ENCODE results near the gene LRRC1. TPM values are rescaled to one million over a fixed set of nuclear protein-coding genes. Genes with fewer than 3 reads are reported as not detected.

LRRC1 gene
- total and polyA plus RNA-seq, 2 experiments from 2014 or later: 11.3 to 16.6 TPM

DNA sequence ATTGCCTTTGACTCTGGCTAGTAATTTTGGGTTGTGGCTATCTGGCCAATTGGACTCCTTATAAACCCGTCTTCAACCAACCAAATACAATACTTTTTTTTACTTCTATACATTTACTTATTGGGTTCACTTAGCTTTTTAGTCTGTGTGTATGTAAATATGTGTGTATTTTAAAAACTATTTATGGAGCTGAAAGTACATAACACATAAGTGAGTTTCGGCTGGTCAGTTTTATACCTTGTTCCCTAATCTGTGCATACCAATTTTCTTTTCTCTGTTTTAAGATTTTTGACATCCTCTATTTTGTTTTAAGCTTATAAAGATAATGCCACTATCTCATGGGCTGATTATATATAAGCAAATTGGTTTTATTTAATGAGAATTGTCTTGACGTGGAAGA lies 129.5 kb downstream of the LRRC1 start:
- Histone ChIP-seq H3K27ac (ENCODE audit: low read depth) (no peak overlapping the region), H3K4me2 (no peak overlapping the region), H3K9me2 (ENCODE audit: insufficient read depth) (no peaks in the 10 kb centered on the region), H4K20me1 (replicated peaks; ENCODE audit: insufficient read depth) (no peaks in the 10 kb centered on the region), H3K79me2 (replicated peaks; ENCODE audit: insufficient read depth) (no peaks in the 10 kb centered on the region), H3K27me3 (ENCODE audit: insufficient read depth) (no peaks in the 10 kb centered on the region), H3K36me3 (ENCODE audit: insufficient read depth) (no peaks in the 10 kb centered on the region), H3K4me1 (ENCODE audit: insufficient read depth) (peaks cover 33% of the 10 kb centered on the region), H2AFZ (no peak overlapping the region), H3K4me3 (no peak overlapping the region), H3F3A (replicated peaks; ENCODE audit: low read depth) (no peaks in the 10 kb centered on the region)
- peaks cover 11% of the 10 kb centered on the region; the same call in 2 of the 3 replicates for H3K9me3 Mint-ChIP-seq
- TF ChIP-seq, protein P1, sequence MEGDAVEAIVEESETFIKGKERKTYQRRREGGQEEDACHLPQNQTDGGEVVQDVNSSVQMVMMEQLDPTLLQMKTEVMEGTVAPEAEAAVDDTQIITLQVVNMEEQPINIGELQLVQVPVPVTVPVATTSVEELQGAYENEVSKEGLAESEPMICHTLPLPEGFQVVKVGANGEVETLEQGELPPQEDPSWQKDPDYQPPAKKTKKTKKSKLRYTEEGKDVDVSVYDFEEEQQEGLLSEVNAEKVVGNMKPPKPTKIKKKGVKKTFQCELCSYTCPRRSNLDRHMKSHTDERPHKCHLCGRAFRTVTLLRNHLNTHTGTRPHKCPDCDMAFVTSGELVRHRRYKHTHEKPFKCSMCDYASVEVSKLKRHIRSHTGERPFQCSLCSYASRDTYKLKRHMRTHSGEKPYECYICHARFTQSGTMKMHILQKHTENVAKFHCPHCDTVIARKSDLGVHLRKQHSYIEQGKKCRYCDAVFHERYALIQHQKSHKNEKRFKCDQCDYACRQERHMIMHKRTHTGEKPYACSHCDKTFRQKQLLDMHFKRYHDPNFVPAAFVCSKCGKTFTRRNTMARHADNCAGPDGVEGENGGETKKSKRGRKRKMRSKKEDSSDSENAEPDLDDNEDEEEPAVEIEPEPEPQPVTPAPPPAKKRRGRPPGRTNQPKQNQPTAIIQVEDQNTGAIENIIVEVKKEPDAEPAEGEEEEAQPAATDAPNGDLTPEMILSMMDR (conservative IDR thresholded peaks at IDR 0.05; ENCODE audit: low read depth in 2 of 2): no peak
- TF ChIP-seq, protein P2, sequence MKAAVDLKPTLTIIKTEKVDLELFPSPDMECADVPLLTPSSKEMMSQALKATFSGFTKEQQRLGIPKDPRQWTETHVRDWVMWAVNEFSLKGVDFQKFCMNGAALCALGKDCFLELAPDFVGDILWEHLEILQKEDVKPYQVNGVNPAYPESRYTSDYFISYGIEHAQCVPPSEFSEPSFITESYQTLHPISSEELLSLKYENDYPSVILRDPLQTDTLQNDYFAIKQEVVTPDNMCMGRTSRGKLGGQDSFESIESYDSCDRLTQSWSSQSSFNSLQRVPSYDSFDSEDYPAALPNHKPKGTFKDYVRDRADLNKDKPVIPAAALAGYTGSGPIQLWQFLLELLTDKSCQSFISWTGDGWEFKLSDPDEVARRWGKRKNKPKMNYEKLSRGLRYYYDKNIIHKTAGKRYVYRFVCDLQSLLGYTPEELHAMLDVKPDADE (IDR thresholded peaks at IDR 0.05): no peak
- TF ChIP-seq ZNF114 (CRISPR knock-in tag; IDR thresholded peaks at IDR 0.05): no peak
- TF ChIP-seq STAT1 (IDR thresholded peaks at IDR 0.05; ENCODE audit: unreplicated experiment): no peak
- TF ChIP-seq, protein P3, sequence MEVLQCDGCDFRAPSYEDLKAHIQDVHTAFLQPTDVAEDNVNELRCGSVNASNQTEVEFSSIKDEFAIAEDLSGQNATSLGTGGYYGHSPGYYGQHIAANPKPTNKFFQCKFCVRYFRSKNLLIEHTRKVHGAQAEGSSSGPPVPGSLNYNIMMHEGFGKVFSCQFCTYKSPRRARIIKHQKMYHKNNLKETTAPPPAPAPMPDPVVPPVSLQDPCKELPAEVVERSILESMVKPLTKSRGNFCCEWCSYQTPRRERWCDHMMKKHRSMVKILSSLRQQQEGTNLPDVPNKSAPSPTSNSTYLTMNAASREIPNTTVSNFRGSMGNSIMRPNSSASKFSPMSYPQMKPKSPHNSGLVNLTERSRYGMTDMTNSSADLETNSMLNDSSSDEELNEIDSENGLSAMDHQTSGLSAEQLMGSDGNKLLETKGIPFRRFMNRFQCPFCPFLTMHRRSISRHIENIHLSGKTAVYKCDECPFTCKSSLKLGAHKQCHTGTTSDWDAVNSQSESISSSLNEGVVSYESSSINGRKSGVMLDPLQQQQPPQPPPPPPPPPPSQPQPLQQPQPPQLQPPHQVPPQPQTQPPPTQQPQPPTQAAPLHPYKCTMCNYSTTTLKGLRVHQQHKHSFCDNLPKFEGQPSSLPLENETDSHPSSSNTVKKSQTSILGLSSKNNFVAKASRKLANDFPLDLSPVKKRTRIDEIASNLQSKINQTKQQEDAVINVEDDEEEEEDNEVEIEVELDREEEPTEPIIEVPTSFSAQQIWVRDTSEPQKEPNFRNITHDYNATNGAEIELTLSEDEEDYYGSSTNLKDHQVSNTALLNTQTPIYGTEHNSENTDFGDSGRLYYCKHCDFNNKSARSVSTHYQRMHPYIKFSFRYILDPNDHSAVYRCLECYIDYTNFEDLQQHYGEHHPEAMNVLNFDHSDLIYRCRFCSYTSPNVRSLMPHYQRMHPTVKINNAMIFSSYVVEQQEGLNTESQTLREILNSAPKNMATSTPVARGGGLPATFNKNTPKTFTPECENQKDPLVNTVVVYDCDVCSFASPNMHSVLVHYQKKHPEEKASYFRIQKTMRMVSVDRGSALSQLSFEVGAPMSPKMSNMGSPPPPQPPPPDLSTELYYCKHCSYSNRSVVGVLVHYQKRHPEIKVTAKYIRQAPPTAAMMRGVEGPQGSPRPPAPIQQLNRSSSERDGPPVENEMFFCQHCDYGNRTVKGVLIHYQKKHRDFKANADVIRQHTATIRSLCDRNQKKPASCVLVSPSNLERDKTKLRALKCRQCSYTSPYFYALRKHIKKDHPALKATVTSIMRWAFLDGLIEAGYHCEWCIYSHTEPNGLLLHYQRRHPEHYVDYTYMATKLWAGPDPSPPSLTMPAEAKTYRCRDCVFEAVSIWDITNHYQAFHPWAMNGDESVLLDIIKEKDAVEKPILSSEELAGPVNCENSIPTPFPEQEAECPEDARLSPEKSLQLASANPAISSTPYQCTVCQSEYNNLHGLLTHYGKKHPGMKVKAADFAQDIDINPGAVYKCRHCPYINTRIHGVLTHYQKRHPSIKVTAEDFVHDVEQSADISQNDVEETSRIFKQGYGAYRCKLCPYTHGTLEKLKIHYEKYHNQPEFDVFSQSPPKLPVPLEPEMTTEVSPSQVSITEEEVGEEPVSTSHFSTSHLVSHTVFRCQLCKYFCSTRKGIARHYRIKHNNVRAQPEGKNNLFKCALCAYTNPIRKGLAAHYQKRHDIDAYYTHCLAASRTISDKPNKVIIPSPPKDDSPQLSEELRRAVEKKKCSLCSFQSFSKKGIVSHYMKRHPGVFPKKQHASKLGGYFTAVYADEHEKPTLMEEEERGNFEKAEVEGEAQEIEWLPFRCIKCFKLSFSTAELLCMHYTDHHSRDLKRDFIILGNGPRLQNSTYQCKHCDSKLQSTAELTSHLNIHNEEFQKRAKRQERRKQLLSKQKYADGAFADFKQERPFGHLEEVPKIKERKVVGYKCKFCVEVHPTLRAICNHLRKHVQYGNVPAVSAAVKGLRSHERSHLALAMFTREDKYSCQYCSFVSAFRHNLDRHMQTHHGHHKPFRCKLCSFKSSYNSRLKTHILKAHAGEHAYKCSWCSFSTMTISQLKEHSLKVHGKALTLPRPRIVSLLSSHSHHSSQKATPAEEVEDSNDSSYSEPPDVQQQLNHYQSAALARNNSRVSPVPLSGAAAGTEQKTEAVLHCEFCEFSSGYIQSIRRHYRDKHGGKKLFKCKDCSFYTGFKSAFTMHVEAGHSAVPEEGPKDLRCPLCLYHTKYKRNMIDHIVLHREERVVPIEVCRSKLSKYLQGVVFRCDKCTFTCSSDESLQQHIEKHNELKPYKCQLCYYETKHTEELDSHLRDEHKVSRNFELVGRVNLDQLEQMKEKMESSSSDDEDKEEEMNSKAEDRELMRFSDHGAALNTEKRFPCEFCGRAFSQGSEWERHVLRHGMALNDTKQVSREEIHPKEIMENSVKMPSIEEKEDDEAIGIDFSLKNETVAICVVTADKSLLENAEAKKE (CRISPR knock-in tag; IDR thresholded peaks at IDR 0.05): no peak
- TF ChIP-seq EZH2phosphoT487 (IDR thresholded peaks at IDR 0.05; ENCODE audit: unreplicated experiment): no peak
- TF ChIP-seq ZNF331 (CRISPR knock-in tag; IDR thresholded peaks at IDR 0.05; ENCODE audit: low read depth): no peak
- TF ChIP-seq POLR2AphosphoS5 (IDR thresholded peaks at IDR 0.05; ENCODE audit: low read depth): no peak
- no peak for TF ChIP-seq NANOG (IDR thresholded peaks at IDR 0.05; ENCODE audit: borderline replicate concordance)
- no peak for TF ChIP-seq JUNB (IDR thresholded peaks at IDR 0.05; ENCODE audit: unreplicated experiment)
- no peak for TF ChIP-seq CREB1 (CRISPR knock-in tag; IDR thresholded peaks at IDR 0.05; ENCODE audit: low read depth)
- TF ChIP-seq, protein P4, sequence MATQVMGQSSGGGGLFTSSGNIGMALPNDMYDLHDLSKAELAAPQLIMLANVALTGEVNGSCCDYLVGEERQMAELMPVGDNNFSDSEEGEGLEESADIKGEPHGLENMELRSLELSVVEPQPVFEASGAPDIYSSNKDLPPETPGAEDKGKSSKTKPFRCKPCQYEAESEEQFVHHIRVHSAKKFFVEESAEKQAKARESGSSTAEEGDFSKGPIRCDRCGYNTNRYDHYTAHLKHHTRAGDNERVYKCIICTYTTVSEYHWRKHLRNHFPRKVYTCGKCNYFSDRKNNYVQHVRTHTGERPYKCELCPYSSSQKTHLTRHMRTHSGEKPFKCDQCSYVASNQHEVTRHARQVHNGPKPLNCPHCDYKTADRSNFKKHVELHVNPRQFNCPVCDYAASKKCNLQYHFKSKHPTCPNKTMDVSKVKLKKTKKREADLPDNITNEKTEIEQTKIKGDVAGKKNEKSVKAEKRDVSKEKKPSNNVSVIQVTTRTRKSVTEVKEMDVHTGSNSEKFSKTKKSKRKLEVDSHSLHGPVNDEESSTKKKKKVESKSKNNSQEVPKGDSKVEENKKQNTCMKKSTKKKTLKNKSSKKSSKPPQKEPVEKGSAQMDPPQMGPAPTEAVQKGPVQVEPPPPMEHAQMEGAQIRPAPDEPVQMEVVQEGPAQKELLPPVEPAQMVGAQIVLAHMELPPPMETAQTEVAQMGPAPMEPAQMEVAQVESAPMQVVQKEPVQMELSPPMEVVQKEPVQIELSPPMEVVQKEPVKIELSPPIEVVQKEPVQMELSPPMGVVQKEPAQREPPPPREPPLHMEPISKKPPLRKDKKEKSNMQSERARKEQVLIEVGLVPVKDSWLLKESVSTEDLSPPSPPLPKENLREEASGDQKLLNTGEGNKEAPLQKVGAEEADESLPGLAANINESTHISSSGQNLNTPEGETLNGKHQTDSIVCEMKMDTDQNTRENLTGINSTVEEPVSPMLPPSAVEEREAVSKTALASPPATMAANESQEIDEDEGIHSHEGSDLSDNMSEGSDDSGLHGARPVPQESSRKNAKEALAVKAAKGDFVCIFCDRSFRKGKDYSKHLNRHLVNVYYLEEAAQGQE (IDR thresholded peaks at IDR 0.05; ENCODE audit: unreplicated experiment): no peak
- TF ChIP-seq EZH2 (IDR thresholded peaks at IDR 0.05; ENCODE audit: low read depth, unreplicated experiment): no peak
- H3K4me3 Mint-ChIP-seq: no peak overlapping the region
- ATAC-seq (no peak), DNase-seq (ENCODE audit: low spot score) (no peak)
- H3K36me3 Mint-ChIP-seq (ENCODE audit: low read depth): peaks cover 26% of the 10 kb centered on the region; the same call in 2 of the 3 replicates
- H3K4me1 Mint-ChIP-seq: peaks cover 37% of the 10 kb centered on the region
- H3K27me3 Mint-ChIP-seq (ENCODE audit: insufficient read depth, low read depth, poor library complexity): no peaks in the 10 kb centered on the region
- H3K27ac Mint-ChIP-seq: no peak overlapping the region
